ENCODE data around the gene LY6G6C. TPM values are rescaled to one million over a fixed set of nuclear protein-coding genes. Genes with fewer than 3 reads are reported as not detected.

The LY6G6C gene
- total and polyA plus RNA-seq, 11 donors = 0.27 TPM; not detected in 10

DNA sequence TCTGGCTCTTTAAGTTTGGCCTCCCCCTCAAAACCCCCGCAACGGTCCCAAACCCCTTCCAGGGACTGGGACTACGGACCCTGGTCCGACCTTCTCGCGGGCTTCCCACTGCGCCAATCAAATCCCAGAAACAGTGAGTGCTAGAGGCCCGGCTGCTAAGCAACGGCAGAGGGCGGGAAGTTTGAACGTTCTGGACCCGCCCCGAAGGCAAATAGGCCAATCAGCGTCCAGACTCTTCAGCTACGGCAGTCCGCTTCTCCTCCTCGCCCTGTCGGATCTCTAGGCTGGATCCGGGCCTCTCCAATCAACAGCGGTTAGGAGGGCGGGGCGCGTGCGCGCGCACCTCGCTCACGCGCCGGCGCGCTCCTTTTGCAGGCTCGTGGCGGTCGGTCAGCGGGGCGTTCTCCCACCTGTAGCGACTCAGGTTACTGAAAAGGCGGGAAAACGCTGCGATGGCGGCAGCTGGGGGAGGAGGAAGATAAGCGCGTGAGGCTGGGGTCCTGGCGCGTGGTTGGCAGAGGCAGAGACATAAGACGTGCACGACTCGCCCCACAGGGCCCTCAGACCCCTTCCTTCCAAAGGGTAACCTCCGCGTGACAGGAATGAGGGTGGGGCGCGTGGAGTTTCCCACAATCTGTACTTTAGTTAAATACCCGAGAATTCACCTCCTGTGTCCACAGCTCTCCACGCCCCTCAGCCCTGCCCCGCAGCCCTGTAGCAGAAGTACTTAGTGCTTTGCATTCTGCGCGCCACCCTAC, 18.3 kb upstream of the LY6G6C start, which contains the start of gene MSH5:
Gene MSH5 (plus strand): TSS at position 367 of the 758 bp plus-strand sequence. CDS start 462 bp downstream, outside the sequence.
- WGBS, 4 donors = 0 to 1% (median 0%) methylated on average over 46 to 58 of the region's 58 CpGs
- peaks cover 0 to 6% (median 0%) of the 10 kb centered on the region in 9 donors for H3K36me3 ChIP-seq
- H3K27ac ChIP-seq = peak within 1 kb of the TSS in 10 of 12 donors; percentile 16 to 99 (median 62)
- no peaks in the 10 kb centered on the region for H3K27me3 ChIP-seq
- TF ChIP-seq POLR2A (IDR thresholded peaks at IDR 0.05) = peak in 1 of 2 donors; percentile 63
- TF ChIP-seq, protein P1, sequence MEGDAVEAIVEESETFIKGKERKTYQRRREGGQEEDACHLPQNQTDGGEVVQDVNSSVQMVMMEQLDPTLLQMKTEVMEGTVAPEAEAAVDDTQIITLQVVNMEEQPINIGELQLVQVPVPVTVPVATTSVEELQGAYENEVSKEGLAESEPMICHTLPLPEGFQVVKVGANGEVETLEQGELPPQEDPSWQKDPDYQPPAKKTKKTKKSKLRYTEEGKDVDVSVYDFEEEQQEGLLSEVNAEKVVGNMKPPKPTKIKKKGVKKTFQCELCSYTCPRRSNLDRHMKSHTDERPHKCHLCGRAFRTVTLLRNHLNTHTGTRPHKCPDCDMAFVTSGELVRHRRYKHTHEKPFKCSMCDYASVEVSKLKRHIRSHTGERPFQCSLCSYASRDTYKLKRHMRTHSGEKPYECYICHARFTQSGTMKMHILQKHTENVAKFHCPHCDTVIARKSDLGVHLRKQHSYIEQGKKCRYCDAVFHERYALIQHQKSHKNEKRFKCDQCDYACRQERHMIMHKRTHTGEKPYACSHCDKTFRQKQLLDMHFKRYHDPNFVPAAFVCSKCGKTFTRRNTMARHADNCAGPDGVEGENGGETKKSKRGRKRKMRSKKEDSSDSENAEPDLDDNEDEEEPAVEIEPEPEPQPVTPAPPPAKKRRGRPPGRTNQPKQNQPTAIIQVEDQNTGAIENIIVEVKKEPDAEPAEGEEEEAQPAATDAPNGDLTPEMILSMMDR (IDR thresholded peaks at IDR 0.05) = no peak
- no peaks in the 10 kb centered on the region for H3K9me3 ChIP-seq
- peaks cover 0 to 41% (median 34%) of the 10 kb centered on the region in 12 donors for H3K4me1 ChIP-seq
- intact Hi-C loops (cut with DNase I) = loop anchor here in 5 of 10 donors (2.0 to 10.0 kb wide), 7 partner anchors 37 to 95 kb away; partner anchors contain the start of genes ABHD16A (in 1 of the 5), HSPA1B (in 1 of the 5), LY6G5C (in 1 of the 5) and VARS1 (in 1 of the 5)
- DNase-seq (peak; percentile 97 to 99 (median 98)), ATAC-seq (peak; percentile 93 to 98 (median 94))
- H3K4me3 ChIP-seq = peak within 1 kb of the TSS; percentile 40 to 89 (median 74)

DNA sequence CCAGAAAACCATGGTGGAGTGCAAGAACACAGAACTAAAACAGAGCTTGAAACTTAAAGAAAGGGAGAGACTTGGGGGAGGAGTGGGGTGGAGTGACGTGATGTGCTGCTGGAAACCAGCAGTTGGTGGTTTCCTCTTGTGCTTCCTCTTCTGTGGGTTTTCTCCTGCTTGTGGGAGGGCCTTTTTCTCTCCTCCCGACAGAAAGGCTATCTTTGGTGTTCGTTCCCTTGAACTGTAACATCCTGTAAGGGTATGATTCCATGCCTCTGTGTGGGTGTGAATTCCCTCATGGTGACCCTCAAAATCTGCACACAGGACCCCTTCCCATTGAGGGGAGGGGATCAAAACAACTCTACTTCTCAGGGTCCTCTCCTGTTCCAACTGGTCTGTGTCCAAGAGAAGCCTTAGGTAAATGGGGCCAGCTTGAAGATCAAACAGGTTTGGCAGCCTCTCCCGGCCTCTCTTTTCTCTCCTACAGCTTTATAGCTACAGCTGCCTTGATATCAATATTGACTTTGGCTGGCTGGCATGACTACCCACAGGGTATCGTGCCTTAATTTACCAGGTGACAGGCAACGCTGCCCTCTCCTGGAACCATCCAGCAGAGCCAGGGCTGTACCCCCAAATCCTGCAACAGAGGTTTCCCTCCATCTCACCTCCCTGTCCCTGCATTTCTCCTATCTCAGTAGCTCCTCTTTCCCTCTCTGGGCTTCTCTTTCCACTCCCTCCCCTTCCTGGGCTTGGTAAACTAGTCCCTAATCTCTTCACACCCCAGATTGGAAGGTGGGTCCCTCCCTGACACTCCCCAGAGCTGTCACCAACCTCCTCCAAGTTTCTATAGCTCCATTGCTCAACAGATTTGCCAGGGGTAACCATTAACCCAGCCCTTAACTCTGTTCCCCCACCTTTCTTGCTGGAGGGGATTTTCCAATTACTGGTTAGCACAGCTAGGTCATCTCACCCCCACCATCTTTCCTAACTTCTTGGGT, 16.7 kb upstream of the LY6G6C start:
- Histone ChIP-seq H3K4me1 (peaks cover 5 to 55% (median 46%) of the 10 kb centered on the region in 12 donors), H3K4me3 (peak overlapping the region in 2 of 12 donors; percentile 8 to 89), H3K27ac (peak overlapping the region in 10 of 12 donors; percentile 33 to 99 (median 94)), H3K9me3 (no peaks in the 10 kb centered on the region), H3K27me3 (no peaks in the 10 kb centered on the region), H3K36me3 (peaks cover 0 to 18% (median 8%) of the 10 kb centered on the region in 9 donors)
- 33 to 41% (median 37%) methylated on average over 6 of the region's 6 CpGs for WGBS, 4 donors
- TF ChIP-seq POLR2A (IDR thresholded peaks at IDR 0.05) = no peak
- TF ChIP-seq, protein P1 (IDR thresholded peaks at IDR 0.05) = peak in 3 of 12 donors; percentile 16 to 19 (median 19)
- ATAC-seq = peak in 1 of 4 donors; percentile 25
- DNase-seq = peak in 4 of 5 donors; percentile 56 to 69 (median 60)
- intact Hi-C loops (cut with DNase I) = loop anchor here in 4 of 10 donors (2.0 to 10.0 kb wide), 6 partner anchors 36 to 97 kb away; partner anchors contain the start of genes ABHD16A (in 1 of the 4), HSPA1B (in 1 of the 4), LY6G5C (in 1 of the 4) and VARS1 (in 1 of the 4)

GRCh38 chr6:31737315-31737990, 15.9 kb upstream of the LY6G6C start:
- Histone ChIP-seq H3K27ac (peak overlapping the region; percentile 67 to 99 (median 92)), H3K4me1 (peaks cover 5 to 63% (median 47%) of the 10 kb centered on the region in 12 donors), H3K36me3 (peaks cover under 1 to 27% (median 17%) of the 10 kb centered on the region in 9 donors), H3K4me3 (peak overlapping the region in 6 of 12 donors; percentile 65 to 91 (median 84)), H3K9me3 (no peaks in the 10 kb centered on the region), H3K27me3 (no peaks in the 10 kb centered on the region)
- no peak for DNase-seq
- intact Hi-C loops (cut with DNase I) = loop anchor here in 4 of 10 donors (5.0 to 10.0 kb wide), 5 partner anchors 35 to 97 kb away; partner anchors contain the start of genes ABHD16A (in 1 of the 4), HSPA1B (in 1 of the 4) and VARS1 (in 1 of the 4)
- TF ChIP-seq POLR2A (IDR thresholded peaks at IDR 0.05) = peak in 1 of 2 donors; percentile 20
- TF ChIP-seq, protein P1 (IDR thresholded peaks at IDR 0.05) = no peak
- 53 to 61% (median 57%) methylated on average over 7 of the region's 7 CpGs for WGBS, 4 donors
- no peak for ATAC-seq
